HepG2 (cell line): ENCODE results near the gene C1orf21.

Experiments used
- MAFK ChIP-seq, 2 experiments: IDR thresholded peaks in 1 of 2; conservative IDR thresholded peaks in 1 of 2; 2 replicates each; pipeline ENCODE4 v1.6.1; 2011; ENCODE audit warnings: improper control_type of control experiment in 2 of 2, low read length in 2 of 2
- SOX6 ChIP-seq, 2 experiments: fragments of 450-650 bp in 1 of 2; sonication (generic) in 1 of 2; formaldehyde crosslinking in 1 of 2; IDR thresholded peaks; 2 replicates each; pipeline versions ENCODE4 v1.4.0 to v1.6.1; 2017 to 2020; ENCODE audit warnings: antibody characterized with exemption in 1 of 2, mild to moderate bottlenecking in 1 of 2, missing genetic modification reagents in 1 of 2
- ZNF570 ChIP-seq: sonication (generic); formaldehyde crosslinking; IDR thresholded peaks from 2 replicates; pipeline ENCODE4 v1.4.0; 2020; ENCODE audit warnings: mild to moderate bottlenecking, missing genetic modification reagents, borderline replicate concordance
- TF ChIP-seq, protein P1 (sequence below): sonication (generic); formaldehyde crosslinking; IDR thresholded peaks from 2 replicates; pipeline ENCODE4 v1.5.0; 2020; ENCODE audit warnings: mild to moderate bottlenecking, missing genetic modification reagents, moderate library complexity

DNA sequence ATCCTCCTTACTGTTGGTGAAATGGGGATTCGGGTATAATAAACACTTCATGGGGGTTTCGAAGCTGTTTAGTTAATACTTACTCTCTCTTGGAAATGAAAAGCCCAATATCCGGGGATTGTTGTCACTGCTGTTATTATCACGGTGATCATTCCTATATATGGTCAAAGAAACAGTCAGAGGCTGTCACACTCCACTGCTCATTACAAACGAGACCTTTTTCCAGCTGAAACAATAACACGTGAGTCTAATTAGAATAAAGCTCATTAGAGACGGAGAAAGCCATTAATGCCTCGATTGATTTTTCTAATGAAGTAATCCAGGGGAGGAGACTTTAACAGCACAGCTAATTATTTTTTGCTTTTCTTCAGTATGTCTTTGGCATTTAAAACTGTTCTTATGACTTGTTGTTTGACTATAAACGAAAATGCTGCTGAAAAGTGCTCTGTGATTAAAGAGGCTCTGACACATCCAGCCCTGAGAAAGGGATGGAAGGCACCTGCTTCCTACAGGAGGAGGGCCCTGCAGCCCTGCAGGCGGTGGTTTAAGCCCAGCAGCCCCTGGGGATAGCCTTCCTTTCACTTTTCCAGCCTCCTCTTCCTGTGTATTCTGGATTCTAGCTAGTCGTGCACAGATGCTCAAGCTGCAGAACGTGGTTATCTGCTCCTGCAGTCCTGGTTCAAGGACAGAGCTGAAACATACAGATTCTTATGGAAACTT, 224.2 kb downstream of the C1orf21 start:
- TF ChIP-seq ZNF570 (no peak), MAFK (conservative IDR thresholded peaks at IDR 0.05 in 1 of 2, IDR thresholded peaks at IDR 0.05 in 1 of 2; ENCODE audit: low read length in 2 of 2) (no peak), SOX6 (IDR thresholded peaks at IDR 0.05) (no peak), SOX6 (CRISPR knock-in tag; IDR thresholded peaks at IDR 0.05) (no peak)
- TF ChIP-seq, protein P1, sequence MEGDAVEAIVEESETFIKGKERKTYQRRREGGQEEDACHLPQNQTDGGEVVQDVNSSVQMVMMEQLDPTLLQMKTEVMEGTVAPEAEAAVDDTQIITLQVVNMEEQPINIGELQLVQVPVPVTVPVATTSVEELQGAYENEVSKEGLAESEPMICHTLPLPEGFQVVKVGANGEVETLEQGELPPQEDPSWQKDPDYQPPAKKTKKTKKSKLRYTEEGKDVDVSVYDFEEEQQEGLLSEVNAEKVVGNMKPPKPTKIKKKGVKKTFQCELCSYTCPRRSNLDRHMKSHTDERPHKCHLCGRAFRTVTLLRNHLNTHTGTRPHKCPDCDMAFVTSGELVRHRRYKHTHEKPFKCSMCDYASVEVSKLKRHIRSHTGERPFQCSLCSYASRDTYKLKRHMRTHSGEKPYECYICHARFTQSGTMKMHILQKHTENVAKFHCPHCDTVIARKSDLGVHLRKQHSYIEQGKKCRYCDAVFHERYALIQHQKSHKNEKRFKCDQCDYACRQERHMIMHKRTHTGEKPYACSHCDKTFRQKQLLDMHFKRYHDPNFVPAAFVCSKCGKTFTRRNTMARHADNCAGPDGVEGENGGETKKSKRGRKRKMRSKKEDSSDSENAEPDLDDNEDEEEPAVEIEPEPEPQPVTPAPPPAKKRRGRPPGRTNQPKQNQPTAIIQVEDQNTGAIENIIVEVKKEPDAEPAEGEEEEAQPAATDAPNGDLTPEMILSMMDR (CRISPR knock-in tag) = no peak
